Measurements from ENCODE around the gene UGT2B17. TPM values are rescaled to one million over a fixed set of nuclear protein-coding genes. Genes with fewer than 3 reads are reported as not detected.
A peak's percentile ranks its signal among the peaks of the same experiment; 100 is the strongest.
"Not testable (repeated sequence)": the region's sequence is repeated elsewhere in the genome, so short reads cannot be mapped to it uniquely, and the experiment has no call there.

The UGT2B17 gene
- total RNA-seq, 2 donors from 2014 or later = not detected

- TF ChIP-seq CTCF (IDR thresholded peaks at IDR 0.05) = no peak
- Histone ChIP-seq H3K27me3 (replicated peaks; ENCODE audit: insufficient read depth) (no peaks in the 10 kb centered on the region), H3K9me3 (no peaks in the 10 kb centered on the region), H3K4me1 (ENCODE audit: control insufficient read depth in 1 of 2, low read depth in 2 of 2) (no peaks in the 10 kb centered on the region), H3K4me3 (no peak overlapping the region), H3K36me3 (no peaks in the 10 kb centered on the region), H3K27ac (no peak overlapping the region)
- no peak for DNase-seq (ENCODE audit: low spot score)
- ATAC-seq (ENCODE audit: insufficient number of reproducible peaks, low FRiP score, low read depth) = no peak
Measured at GRCh38 chr4:68520985-68521384, 55.1 kb downstream of the UGT2B17 start.

- no peak for TF ChIP-seq CTCF (IDR thresholded peaks at IDR 0.05)
- no peaks in the 10 kb centered on the region for H3K9me3 ChIP-seq
- ATAC-seq (ENCODE audit: insufficient number of reproducible peaks, low FRiP score, low read depth) (no peak), DNase-seq (ENCODE audit: low spot score) (no peak)
- H3K27me3 ChIP-seq (replicated peaks; ENCODE audit: insufficient read depth) = no peaks in the 10 kb centered on the region
- no peak overlapping the region for H3K27ac ChIP-seq
- no peaks in the 10 kb centered on the region for H3K36me3 ChIP-seq
- no peaks in the 10 kb centered on the region for H3K4me1 ChIP-seq (ENCODE audit: control insufficient read depth in 1 of 2, low read depth in 2 of 2)
- no peak overlapping the region for H3K4me3 ChIP-seq
Measured at GRCh38 chr4:68518889-68519288, 57.2 kb downstream of the UGT2B17 start.

DNA sequence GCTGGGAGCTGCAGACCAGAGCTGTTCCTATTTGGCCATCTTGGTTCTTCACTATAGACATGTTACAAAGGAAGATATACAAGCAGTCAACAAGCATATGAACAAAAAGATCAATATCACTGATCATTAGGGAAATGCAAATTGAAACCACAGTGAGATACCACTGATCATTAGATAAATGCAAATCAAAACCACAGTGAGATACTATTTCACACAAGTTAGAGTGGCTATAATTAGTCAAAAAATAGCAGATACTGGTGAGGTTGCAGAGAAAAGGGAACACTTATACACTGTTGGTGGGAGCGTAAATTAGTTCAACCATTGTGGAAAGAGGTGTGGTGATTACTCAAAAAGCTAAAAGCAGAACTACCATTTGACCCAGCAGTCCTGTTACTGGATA, 70.7 kb downstream of the UGT2B17 start:
- not testable (repeated sequence) for H3K27ac ChIP-seq; H3K9me3 ChIP-seq; DNase-seq (ENCODE audit: low spot score); H3K27me3 ChIP-seq (replicated peaks; ENCODE audit: insufficient read depth); H3K36me3 ChIP-seq; H3K4me3 ChIP-seq; ATAC-seq (ENCODE audit: insufficient number of reproducible peaks, low FRiP score, low read depth); H3K4me1 ChIP-seq (ENCODE audit: control insufficient read depth in 1 of 2, low read depth in 2 of 2)

DNA sequence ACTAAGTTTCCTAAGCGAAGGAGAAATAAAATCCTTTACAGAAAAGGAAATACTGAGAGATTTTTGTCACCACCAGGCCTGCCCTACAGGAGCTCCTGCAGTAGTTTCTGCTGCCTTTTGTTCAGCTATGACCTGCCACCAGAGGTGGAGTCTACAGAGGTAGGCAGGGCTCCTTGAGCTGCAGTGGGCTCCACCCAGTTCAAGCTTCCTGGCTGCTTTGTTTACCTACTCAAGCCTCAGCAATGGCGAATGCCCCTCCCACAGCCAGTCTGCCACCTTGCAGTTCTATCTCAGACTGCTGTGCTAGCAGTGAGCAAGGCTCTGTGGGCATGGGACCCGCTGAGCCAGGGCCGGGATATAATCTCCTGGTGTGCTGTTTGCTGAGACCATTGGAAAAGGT, 71.3 kb downstream of the UGT2B17 start:
- not testable (repeated sequence) for H3K9me3 ChIP-seq; H3K27ac ChIP-seq; DNase-seq (ENCODE audit: low spot score); H3K4me1 ChIP-seq (ENCODE audit: control insufficient read depth in 1 of 2, low read depth in 2 of 2); H3K27me3 ChIP-seq (replicated peaks; ENCODE audit: insufficient read depth); H3K36me3 ChIP-seq; H3K4me3 ChIP-seq; ATAC-seq (ENCODE audit: insufficient number of reproducible peaks, low FRiP score, low read depth)

DNA sequence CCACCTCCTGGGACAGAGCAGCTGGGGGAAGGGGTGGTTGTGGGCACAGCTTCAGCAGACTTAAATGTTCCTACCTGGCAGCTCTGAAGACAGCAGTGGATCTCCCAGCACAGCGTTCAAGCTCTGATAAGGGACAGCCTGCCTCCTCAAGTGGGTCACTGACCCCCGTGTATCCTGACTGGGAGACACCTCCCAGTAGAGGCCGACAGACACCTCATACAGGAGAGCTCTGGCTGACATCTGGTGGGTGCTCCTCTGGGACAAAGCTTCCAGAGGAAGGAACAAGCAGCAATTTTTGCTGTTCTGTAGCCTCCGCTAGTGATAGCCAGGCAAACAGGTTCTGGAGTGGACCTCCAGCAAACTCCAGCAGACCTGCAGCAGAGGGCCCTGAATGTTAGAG, 72.7 kb downstream of the UGT2B17 start:
- not testable (repeated sequence) for H3K27ac ChIP-seq; H3K4me3 ChIP-seq; ATAC-seq (ENCODE audit: insufficient number of reproducible peaks, low FRiP score, low read depth); H3K4me1 ChIP-seq (ENCODE audit: control insufficient read depth in 1 of 2, low read depth in 2 of 2); DNase-seq (ENCODE audit: low spot score); H3K36me3 ChIP-seq; H3K9me3 ChIP-seq; H3K27me3 ChIP-seq (replicated peaks; ENCODE audit: insufficient read depth)

DNA sequence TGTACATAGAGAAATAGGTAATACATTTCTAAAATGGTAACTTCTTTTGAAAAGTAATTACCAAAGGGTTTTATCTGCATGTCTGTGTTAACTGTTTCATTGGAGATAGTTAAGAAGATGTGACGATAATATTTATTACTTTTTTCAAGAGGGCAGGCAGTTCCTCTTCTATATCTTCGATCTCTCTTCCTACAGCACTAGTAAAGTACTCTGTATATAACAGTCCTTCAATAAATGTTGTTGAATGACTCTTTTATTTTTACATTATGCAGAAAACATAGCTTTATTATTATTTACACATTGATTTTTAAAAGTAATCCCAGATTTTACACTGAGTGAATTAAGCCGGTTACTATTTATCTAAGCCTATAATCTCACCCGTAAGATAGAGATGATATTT, 77.1 kb downstream of the UGT2B17 start:
- Histone ChIP-seq H3K27me3 (replicated peaks; ENCODE audit: insufficient read depth) (no peaks in the 10 kb centered on the region), H3K36me3 (no peaks in the 10 kb centered on the region), H3K27ac (no peak overlapping the region), H3K4me3 (no peak overlapping the region), H3K4me1 (ENCODE audit: control insufficient read depth in 1 of 2, low read depth in 2 of 2) (peaks cover 0 to 4% of the 10 kb centered on the region in 2 donors), H3K9me3 (no peaks in the 10 kb centered on the region)
- DNase-seq (ENCODE audit: low spot score) (no peak), ATAC-seq (ENCODE audit: insufficient number of reproducible peaks, low FRiP score, low read depth) (no peak)
- TF ChIP-seq CTCF (IDR thresholded peaks at IDR 0.05) = no peak

DNA sequence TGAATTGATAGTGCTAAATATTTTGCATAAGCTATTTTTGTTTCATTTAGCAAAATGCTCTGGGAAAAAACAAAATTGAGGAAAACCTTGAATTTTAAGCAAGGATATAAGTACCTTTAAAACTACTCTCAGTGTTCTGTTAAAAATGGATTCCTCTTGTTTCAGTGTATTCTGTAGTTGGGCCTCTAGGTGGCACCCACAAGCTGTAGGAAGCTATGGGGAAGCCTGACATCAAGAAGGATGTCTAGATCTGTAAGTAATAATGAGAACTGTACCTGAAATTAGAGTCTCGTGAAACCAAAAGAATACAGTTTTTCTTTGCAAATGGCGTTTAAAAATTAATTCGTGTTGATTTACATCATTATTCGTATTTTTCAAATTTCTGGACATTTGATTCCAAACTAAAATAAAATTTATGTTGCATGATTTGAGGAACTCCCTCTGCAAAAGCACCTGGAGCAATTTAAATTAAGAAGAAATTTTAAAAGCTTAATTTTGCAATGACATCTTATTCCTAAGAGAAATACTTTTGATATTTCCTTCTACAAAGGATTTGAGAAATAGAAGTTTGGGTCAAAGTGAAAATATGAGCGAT, 77.6 kb downstream of the UGT2B17 start:
- H3K36me3 ChIP-seq = no peaks in the 10 kb centered on the region
- H3K9me3 ChIP-seq = no peaks in the 10 kb centered on the region
- no peak overlapping the region for H3K27ac ChIP-seq
- H3K4me1 ChIP-seq (ENCODE audit: control insufficient read depth in 1 of 2, low read depth in 2 of 2) = peaks cover 0 to 4% of the 10 kb centered on the region in 2 donors
- TF ChIP-seq CTCF (IDR thresholded peaks at IDR 0.05) = peak; percentile 63
- ATAC-seq (ENCODE audit: insufficient number of reproducible peaks, low FRiP score, low read depth) (no peak), DNase-seq (ENCODE audit: low spot score) (no peak)
- no peaks in the 10 kb centered on the region for H3K27me3 ChIP-seq (replicated peaks; ENCODE audit: insufficient read depth)
- no peak overlapping the region for H3K4me3 ChIP-seq
